H9 (cell line): ENCODE results near the gene ACP2. TPM values are rescaled to one million over a fixed set of nuclear protein-coding genes. Genes with fewer than 3 reads are reported as not detected.

ENCODE experiments used
- DNase-seq: peaks from one replicate; pipeline ENCODE4 v3.0.0-alpha.2; 2017
- H2AFZ ChIP-seq: one replicate; pipeline ENCODE4 v1.6.1; 2013; ENCODE audit warnings: mild to moderate bottlenecking, low read length, control low read depth, moderate library complexity
- H2AK5ac ChIP-seq: 2 replicates; pipeline ENCODE4 v1.6.1; 2013; ENCODE audit warnings: low read length, control low read depth, mixed read lengths; ENCODE audit not compliant: insufficient read length
- H2BK120ac ChIP-seq: one replicate; pipeline ENCODE4 v1.6.1; 2013; ENCODE audit warnings: low read depth, mild to moderate bottlenecking, low read length, control low read depth, inconsistent platforms; ENCODE audit not compliant: poor library complexity, severe bottlenecking
- H2BK12ac ChIP-seq: 2 replicates; pipeline ENCODE4 v1.6.1; 2013; ENCODE audit warnings: low read length, control low read depth, mixed read lengths, low read depth; ENCODE audit not compliant: insufficient read length
- H2BK15ac ChIP-seq: 2 replicates; pipeline ENCODE4 v1.6.1; 2013; ENCODE audit warnings: low read depth, low read length, control low read depth
- H2BK20ac ChIP-seq: one replicate; pipeline ENCODE4 v1.6.1; 2013; ENCODE audit warnings: low read depth, mild to moderate bottlenecking, low read length, control low read depth, inconsistent platforms; ENCODE audit not compliant: poor library complexity, severe bottlenecking
- H2BK5ac ChIP-seq: 2 replicates; pipeline ENCODE4 v1.6.1; 2013; ENCODE audit warnings: low read length, control low read depth, mixed read lengths; ENCODE audit not compliant: insufficient read length
- H3K14ac ChIP-seq: 2 replicates; pipeline ENCODE4 v1.6.1; 2013; ENCODE audit warnings: low read length, control low read depth; ENCODE audit not compliant: insufficient read depth
- H3K18ac ChIP-seq: 2 replicates; pipeline ENCODE4 v1.6.1; 2013; ENCODE audit warnings: low read depth, mild to moderate bottlenecking, mixed read lengths, low read length, control low read depth; ENCODE audit not compliant: insufficient read length
- H3K23ac ChIP-seq: 2 replicates; pipeline ENCODE4 v1.6.1; 2013; ENCODE audit warnings: low read length, control low read depth, mixed read lengths, low read depth; ENCODE audit not compliant: insufficient read length
- H3K23me2 ChIP-seq: 2 replicates; pipeline ENCODE4 v1.6.1; 2013; ENCODE audit warnings: low read depth, mild to moderate bottlenecking, mixed read lengths, low read length, control low read depth; ENCODE audit not compliant: insufficient read length, poor library complexity, severe bottlenecking
- H3K27ac ChIP-seq: 2 replicates; pipeline ENCODE4 v1.5.1; 2013; ENCODE audit warnings: low read length, control low read depth, mixed read lengths, low read depth; ENCODE audit not compliant: insufficient read length
- H3K27me3 ChIP-seq: 2 replicates; pipeline ENCODE4 v1.6.1; 2013; ENCODE audit warnings: low read length, control low read depth, inconsistent platforms; ENCODE audit not compliant: insufficient read depth
- H3K4ac ChIP-seq: 2 replicates; pipeline ENCODE4 v1.6.1; 2013; ENCODE audit warnings: low read depth, mild to moderate bottlenecking, control low read depth, inconsistent platforms, low read length, moderate library complexity
- H3K4me1 ChIP-seq: 2 replicates; pipeline ENCODE4 v1.6.1; 2013; ENCODE audit warnings: low read length, control low read depth, inconsistent platforms; ENCODE audit not compliant: insufficient read depth
- H3K4me2 ChIP-seq: 2 replicates; pipeline ENCODE4 v1.6.1; 2013; ENCODE audit warnings: low read length, control low read depth, mixed read lengths; ENCODE audit not compliant: insufficient read length, insufficient read depth
- H3K56ac ChIP-seq: 2 replicates; pipeline ENCODE4 v1.6.1; 2013; ENCODE audit warnings: low read depth, mild to moderate bottlenecking, mixed read lengths, low read length, control low read depth; ENCODE audit not compliant: insufficient read length
- H3K79me1 ChIP-seq: 2 replicates; pipeline ENCODE4 v1.6.1; 2013; ENCODE audit warnings: low read depth, mild to moderate bottlenecking, moderate library complexity, low read length, control low read depth, inconsistent platforms; ENCODE audit not compliant: insufficient read depth, poor library complexity, severe bottlenecking
- H3K79me2 ChIP-seq: 2 replicates; pipeline ENCODE4 v1.6.1; 2013; ENCODE audit warnings: low read length, control low read depth, inconsistent platforms; ENCODE audit not compliant: insufficient read depth
- H3K9ac ChIP-seq: 2 replicates; pipeline ENCODE4 v1.6.1; 2013; ENCODE audit warnings: low read length, control low read depth, mixed read lengths; ENCODE audit not compliant: insufficient read length; ENCODE audit errors: extremely low read depth
- H3K9me3 ChIP-seq: one replicate; pipeline ENCODE4 v1.6.1; 2013; ENCODE audit warnings: low read depth, low read length, inconsistent platforms; ENCODE audit not compliant: control insufficient read depth
- H3T11ph ChIP-seq: one replicate; pipeline ENCODE4 v1.6.1; 2013; ENCODE audit warnings: mild to moderate bottlenecking, low read length, control low read depth, inconsistent platforms
- H4K20me1 ChIP-seq: one replicate; pipeline ENCODE4 v1.6.1; 2013; ENCODE audit not compliant: control insufficient read depth, insufficient read length, insufficient read depth
- H4K5ac ChIP-seq: 2 replicates; pipeline ENCODE4 v1.6.1; 2013; ENCODE audit warnings: low read depth, mild to moderate bottlenecking, mixed read lengths, low read length, control low read depth; ENCODE audit not compliant: insufficient read length
- H4K8ac ChIP-seq: replicated peaks from 2 replicates; pipeline ENCODE4 v1.6.1; 2013; ENCODE audit warnings: low read length, control low read depth, mixed read lengths, low read depth; ENCODE audit not compliant: insufficient read length
- H4K91ac ChIP-seq: 2 replicates; pipeline ENCODE4 v1.6.1; 2013; ENCODE audit warnings: low read depth, mild to moderate bottlenecking, moderate library complexity, mixed read lengths, low read length, control low read depth; ENCODE audit not compliant: insufficient read length
- H3K27ac Mint-ChIP-seq, 3 experiments: 2 replicates in 2 of 3; 3 replicates in 1 of 3; pipeline ENCODE4 v1.8.0; 2020 to 2021; ENCODE audit warnings: mixed read lengths in 3 of 3, mild to moderate bottlenecking in 1 of 3, moderate library complexity in 1 of 3
- H3K27me3 Mint-ChIP-seq: 2 replicates; pipeline ENCODE4 v1.8.0; 2021; ENCODE audit warnings: low read depth, mild to moderate bottlenecking, moderate library complexity, mixed read lengths
- H3K36me3 Mint-ChIP-seq, 3 experiments: 2 replicates in 2 of 3; 3 replicates in 1 of 3; pipeline ENCODE4 v1.8.0; 2020 to 2021; ENCODE audit warnings: low read depth in 3 of 3, mixed read lengths in 3 of 3; ENCODE audit not compliant: insufficient read depth in 1 of 3
- H3K4me1 Mint-ChIP-seq, 2 experiments: 2 replicates each; pipeline ENCODE4 v1.8.0; 2020; ENCODE audit warnings: mixed read lengths in 2 of 2
- H3K4me3 Mint-ChIP-seq, 2 experiments: 2 replicates in 1 of 2; 3 replicates in 1 of 2; pipeline ENCODE4 v1.8.0; 2020 to 2021; ENCODE audit warnings: mild to moderate bottlenecking in 2 of 2, mixed read lengths in 2 of 2, moderate library complexity in 1 of 2
- H3K9me3 Mint-ChIP-seq, 2 experiments: 2 replicates in 1 of 2; 3 replicates in 1 of 2; pipeline ENCODE4 v1.8.0; 2020; ENCODE audit warnings: mild to moderate bottlenecking in 2 of 2, mixed read lengths in 2 of 2, moderate library complexity in 1 of 2
- WGBS: extraction: QIAGEN DNeasy Blood & Tissue Kit; methylation state at CpG from one replicate; pipeline ENCODE4 v1.1.7; 2013; ENCODE audit warnings: missing lambda C conversion rate, low lambda C conversion rate, mixed read lengths; ENCODE audit not compliant: insufficient read length; ENCODE audit errors: extremely low coverage; 5-methylcytosine and 5-hydroxymethylcytosine counted together
- total RNA-seq: library from RNA; stranded (reverse); gene quantifications from 2 replicates; pipeline ENCODE4 v1.2.1, GENCODE V29; 2021
- TF ChIP-seq, protein P1 (sequence below): fragments of 200-600 bp; sonication (generic); conservative IDR thresholded peaks from 3 replicates; pipeline ENCODE4 v1.8.0; 2021; ENCODE audit warnings: antibody characterized with exemption, mild to moderate bottlenecking

ACP2 gene
- total RNA-seq, 1 experiment from 2014 or later, result 29.5 TPM

DNA sequence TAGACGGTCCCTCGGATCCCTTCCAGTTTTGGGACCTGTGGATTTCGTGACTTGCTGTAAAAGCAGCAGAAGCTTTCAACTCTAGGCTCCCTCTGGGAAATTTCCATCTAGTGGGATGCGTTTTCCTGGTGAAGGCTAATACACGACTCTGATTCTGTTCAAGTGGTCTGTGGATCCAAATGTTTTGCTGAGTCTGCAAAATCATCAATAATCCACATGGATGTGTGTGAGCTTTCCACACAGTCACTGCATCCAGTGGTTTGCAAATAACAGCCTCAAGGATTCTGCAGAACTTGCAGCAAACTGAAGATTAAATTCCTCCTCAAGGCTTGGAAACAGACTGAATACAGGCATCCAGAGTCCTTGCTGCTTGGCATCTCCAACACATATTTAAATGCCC, 46.0 kb downstream of the ACP2 start:
- Histone ChIP-seq H3K79me1 (no peaks in the 10 kb centered on the region), H2BK12ac (no peak overlapping the region), H3K18ac (no peak overlapping the region), H3K4ac (no peak overlapping the region), H3K9me3 (no peaks in the 10 kb centered on the region), H3K23ac (no peak overlapping the region), H3K27me3 (no peaks in the 10 kb centered on the region), H3T11ph (no peak overlapping the region), H3K23me2 (no peaks in the 10 kb centered on the region), H3K79me2 (no peaks in the 10 kb centered on the region), H4K91ac (no peak overlapping the region), H4K20me1 (no peaks in the 10 kb centered on the region), H3K4me2 (no peak overlapping the region), H3K9ac (no peak overlapping the region), H4K8ac (no peak overlapping the region), H2BK20ac (no peak overlapping the region), H2AFZ (no peak overlapping the region), H2AK5ac (no peak overlapping the region), H3K27ac (no peak overlapping the region), H2BK120ac (no peak overlapping the region), H3K56ac (no peak overlapping the region), H3K4me1 (no peaks in the 10 kb centered on the region; the same call in 1 of the 2 replicates), H4K5ac (no peak overlapping the region), H2BK5ac (no peak overlapping the region), H3K14ac (no peak overlapping the region), H2BK15ac (no peak overlapping the region)
- no peak overlapping the region for H3K4me3 Mint-ChIP-seq
- no peak for DNase-seq
- TF ChIP-seq, protein P1, sequence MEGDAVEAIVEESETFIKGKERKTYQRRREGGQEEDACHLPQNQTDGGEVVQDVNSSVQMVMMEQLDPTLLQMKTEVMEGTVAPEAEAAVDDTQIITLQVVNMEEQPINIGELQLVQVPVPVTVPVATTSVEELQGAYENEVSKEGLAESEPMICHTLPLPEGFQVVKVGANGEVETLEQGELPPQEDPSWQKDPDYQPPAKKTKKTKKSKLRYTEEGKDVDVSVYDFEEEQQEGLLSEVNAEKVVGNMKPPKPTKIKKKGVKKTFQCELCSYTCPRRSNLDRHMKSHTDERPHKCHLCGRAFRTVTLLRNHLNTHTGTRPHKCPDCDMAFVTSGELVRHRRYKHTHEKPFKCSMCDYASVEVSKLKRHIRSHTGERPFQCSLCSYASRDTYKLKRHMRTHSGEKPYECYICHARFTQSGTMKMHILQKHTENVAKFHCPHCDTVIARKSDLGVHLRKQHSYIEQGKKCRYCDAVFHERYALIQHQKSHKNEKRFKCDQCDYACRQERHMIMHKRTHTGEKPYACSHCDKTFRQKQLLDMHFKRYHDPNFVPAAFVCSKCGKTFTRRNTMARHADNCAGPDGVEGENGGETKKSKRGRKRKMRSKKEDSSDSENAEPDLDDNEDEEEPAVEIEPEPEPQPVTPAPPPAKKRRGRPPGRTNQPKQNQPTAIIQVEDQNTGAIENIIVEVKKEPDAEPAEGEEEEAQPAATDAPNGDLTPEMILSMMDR, result no peak
- H3K4me1 Mint-ChIP-seq, result peaks cover 8 to 9% of the 10 kb centered on the region in 2 experiments
- H3K27me3 Mint-ChIP-seq, result no peaks in the 10 kb centered on the region; the same call in none of the 2 replicates
- no peaks in the 10 kb centered on the region for H3K9me3 Mint-ChIP-seq
- no peaks in the 10 kb centered on the region for H3K36me3 Mint-ChIP-seq
- no peak overlapping the region for H3K27ac Mint-ChIP-seq
- no CpG with 5 or more reads among the region's 5 CpGs for WGBS
